ENCODE measurements around the gene ANTKMT. TPM values are rescaled to one million over a fixed set of nuclear protein-coding genes. Genes with fewer than 3 reads are reported as not detected.

The ANTKMT gene
- total and polyA plus RNA-seq, 7 donors, result 18.6 to 53.1 (median 35.5) TPM

DNA sequence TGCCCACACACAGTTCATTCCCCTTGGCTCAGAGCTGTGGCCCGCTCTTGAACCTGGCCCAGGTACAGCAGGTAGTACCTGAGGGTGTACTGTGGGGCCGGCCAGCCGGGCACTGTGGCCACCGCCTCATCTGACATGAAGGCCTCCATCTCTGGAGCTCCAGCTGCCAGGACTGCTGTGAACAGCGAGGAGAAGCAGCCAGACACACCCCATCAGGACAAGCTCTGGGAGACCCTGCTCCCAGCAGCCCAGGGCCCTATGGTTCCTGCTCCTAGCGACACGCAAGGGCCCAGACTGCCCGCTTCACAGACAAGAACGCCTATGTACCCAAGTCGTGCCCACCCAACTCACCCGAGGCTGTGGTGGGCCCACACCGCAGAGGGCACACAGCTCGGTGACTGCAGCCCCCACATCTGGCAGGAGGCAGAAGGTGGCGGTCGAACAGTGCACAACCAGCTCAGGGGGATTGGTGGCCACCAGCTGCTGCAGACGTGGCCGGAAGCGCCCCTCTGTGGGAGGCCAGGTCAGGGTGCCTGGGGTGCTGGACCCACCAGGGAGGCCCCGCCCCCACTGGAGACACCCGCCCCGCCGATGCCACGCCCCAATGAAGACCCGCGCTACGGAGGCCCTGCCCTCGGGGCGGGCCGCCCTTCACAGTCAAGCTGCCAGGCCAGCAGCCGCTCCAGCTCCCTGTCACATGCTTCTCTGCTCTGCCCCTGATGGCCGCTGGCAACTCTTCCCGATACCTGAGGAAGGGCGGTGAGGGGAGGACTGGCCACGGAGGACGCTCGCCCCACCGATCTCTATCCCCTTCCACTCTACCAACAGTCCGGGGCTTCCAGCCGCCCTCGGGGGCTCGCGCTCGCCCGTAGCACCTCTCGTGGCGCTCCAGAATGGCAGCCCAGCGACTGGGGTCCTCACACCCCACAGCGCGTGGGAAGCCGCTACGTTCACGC, 41.8 kb upstream of the ANTKMT start:
- peak; percentile 90 for DNase-seq
- H3K27ac ChIP-seq, result peak overlapping the region; percentile 94 to 99 (median 96)
- H3K4me3 ChIP-seq, result peak overlapping the region; percentile 17 to 95 (median 86)
- TF ChIP-seq, protein P1, sequence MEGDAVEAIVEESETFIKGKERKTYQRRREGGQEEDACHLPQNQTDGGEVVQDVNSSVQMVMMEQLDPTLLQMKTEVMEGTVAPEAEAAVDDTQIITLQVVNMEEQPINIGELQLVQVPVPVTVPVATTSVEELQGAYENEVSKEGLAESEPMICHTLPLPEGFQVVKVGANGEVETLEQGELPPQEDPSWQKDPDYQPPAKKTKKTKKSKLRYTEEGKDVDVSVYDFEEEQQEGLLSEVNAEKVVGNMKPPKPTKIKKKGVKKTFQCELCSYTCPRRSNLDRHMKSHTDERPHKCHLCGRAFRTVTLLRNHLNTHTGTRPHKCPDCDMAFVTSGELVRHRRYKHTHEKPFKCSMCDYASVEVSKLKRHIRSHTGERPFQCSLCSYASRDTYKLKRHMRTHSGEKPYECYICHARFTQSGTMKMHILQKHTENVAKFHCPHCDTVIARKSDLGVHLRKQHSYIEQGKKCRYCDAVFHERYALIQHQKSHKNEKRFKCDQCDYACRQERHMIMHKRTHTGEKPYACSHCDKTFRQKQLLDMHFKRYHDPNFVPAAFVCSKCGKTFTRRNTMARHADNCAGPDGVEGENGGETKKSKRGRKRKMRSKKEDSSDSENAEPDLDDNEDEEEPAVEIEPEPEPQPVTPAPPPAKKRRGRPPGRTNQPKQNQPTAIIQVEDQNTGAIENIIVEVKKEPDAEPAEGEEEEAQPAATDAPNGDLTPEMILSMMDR (IDR thresholded peaks at IDR 0.05), result no peak
- no peak for TF ChIP-seq POLR2AphosphoS5 (IDR thresholded peaks at IDR 0.05)
- TF ChIP-seq POLR2A (IDR thresholded peaks at IDR 0.05), result no peak
- no peak for TF ChIP-seq EP300 (IDR thresholded peaks at IDR 0.05)
- H3K27me3 ChIP-seq, result no peaks in the 10 kb centered on the region
- peaks cover 14 to 19% (median 17%) of the 10 kb centered on the region in 4 donors for H3K36me3 ChIP-seq
- 25 to 27% methylated on average over 51 to 52 of the region's 52 CpGs for WGBS, 2 donors
- peaks cover 0 to 64% (median 55%) of the 10 kb centered on the region in 4 donors for H3K4me1 ChIP-seq
- intact Hi-C loops (cut with DNase I), result no loop called here
- H3K9me3 ChIP-seq, result no peaks in the 10 kb centered on the region

DNA sequence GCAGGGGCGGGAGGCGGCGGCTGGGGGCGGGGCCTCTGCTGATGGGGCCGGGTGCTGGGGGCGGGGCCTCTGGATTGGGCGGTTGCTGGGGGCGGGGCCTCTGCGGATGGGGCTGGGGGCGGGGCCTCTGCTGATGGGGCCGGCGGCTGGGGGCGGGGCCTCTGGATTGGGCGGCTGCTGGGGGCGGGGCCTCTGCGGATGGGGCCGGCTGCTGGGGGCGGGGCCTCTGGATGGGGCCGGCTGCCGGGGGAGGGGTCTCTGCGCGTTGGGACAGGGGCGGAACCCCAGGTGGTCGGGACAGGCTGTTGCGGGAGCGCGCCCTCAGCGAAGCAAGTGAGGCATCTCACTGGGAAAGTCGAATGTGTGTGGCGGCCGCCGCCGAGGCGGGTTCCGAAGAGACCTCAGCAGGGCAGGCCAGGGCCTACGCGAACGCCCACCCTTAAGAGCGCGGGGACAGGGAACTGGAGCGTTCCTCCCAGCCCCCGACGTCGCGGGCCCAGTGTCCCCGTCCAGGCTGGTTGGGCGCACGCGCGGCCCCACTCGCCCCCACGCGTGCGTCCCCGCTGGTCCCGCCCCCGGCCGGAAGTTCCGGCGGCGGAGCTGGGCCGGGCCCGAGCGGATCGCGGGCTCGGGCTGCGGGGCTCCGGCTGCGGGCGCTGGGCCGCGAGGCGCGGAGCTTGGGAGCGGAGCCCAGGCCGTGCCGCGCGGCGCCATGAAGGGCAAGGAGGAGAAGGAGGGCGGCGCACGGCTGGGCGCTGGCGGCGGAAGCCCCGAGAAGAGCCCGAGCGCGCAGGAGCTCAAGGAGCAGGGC, 40.9 kb upstream of the ANTKMT start, which contains the start of gene STUB1:
Gene STUB1, plus strand, starts transcription at position 597 of the 811 bp plus-strand sequence. Its CDS starts 116 bp downstream, at position 713.
- 1 to 2% methylated on average over 91 of the region's 91 CpGs for WGBS, 2 donors
- Histone ChIP-seq H3K4me1 (peaks cover 0 to 66% (median 56%) of the 10 kb centered on the region in 4 donors), H3K27ac (peak within 1 kb of the TSS; percentile 94 to 99 (median 96)), H3K4me3 (peak within 1 kb of the TSS; percentile 72 to 95 (median 86)), H3K9me3 (no peaks in the 10 kb centered on the region), H3K27me3 (no peaks in the 10 kb centered on the region), H3K36me3 (peaks cover 14 to 19% (median 17%) of the 10 kb centered on the region in 4 donors)
- TF ChIP-seq, protein P1 (IDR thresholded peaks at IDR 0.05), result no peak
- TF ChIP-seq POLR2AphosphoS5 (IDR thresholded peaks at IDR 0.05) (peak in 3 of 4 donors; percentile 19 to 70 (median 68)), EP300 (IDR thresholded peaks at IDR 0.05) (no peak), POLR2A (IDR thresholded peaks at IDR 0.05) (no peak)
- peak; percentile 95 for DNase-seq
- intact Hi-C loops (cut with DNase I), result loop anchor here (1.0 to 10.0 kb wide), 2 partner anchors 91 to 1095 kb away; partner anchors contain the start of genes EME2, MRPS34 and NME3

DNA sequence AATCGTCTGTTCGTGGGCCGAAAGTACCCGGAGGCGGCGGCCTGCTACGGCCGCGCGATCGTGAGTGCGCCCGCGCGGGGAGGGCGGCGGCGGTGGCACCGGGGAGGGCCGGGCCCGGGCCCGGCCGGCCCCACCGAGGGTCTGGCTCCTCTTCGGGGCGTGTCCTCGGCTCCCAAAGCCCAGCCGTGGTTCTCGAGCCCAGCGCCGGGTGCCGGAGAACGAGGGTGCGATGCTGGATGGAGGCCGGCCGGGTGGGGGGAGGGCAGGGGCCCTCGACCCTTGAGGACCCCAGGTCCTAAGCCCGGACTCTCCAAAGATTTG, 40.4 kb upstream of the ANTKMT start:
- Histone ChIP-seq H3K4me1 (peaks cover 0 to 66% (median 57%) of the 10 kb centered on the region in 4 donors), H3K36me3 (peaks cover 14 to 22% (median 17%) of the 10 kb centered on the region in 4 donors), H3K27ac (peak overlapping the region; percentile 94 to 99 (median 96)), H3K4me3 (peak overlapping the region; percentile 72 to 95 (median 86)), H3K27me3 (no peaks in the 10 kb centered on the region), H3K9me3 (no peaks in the 10 kb centered on the region)
- DNase-seq, result no peak
- WGBS, 2 donors, result 0 to 1% methylated on average over 38 of the region's 38 CpGs
- TF ChIP-seq EP300 (IDR thresholded peaks at IDR 0.05) (no peak), POLR2A (IDR thresholded peaks at IDR 0.05) (no peak), POLR2AphosphoS5 (IDR thresholded peaks at IDR 0.05) (no peak)
- TF ChIP-seq, protein P1 (IDR thresholded peaks at IDR 0.05), result no peak
- intact Hi-C loops (cut with DNase I), result loop anchor here (1.0 to 10.0 kb wide), 2 partner anchors 91 to 1094 kb away; partner anchors contain the start of genes EME2, MRPS34 and NME3

DNA sequence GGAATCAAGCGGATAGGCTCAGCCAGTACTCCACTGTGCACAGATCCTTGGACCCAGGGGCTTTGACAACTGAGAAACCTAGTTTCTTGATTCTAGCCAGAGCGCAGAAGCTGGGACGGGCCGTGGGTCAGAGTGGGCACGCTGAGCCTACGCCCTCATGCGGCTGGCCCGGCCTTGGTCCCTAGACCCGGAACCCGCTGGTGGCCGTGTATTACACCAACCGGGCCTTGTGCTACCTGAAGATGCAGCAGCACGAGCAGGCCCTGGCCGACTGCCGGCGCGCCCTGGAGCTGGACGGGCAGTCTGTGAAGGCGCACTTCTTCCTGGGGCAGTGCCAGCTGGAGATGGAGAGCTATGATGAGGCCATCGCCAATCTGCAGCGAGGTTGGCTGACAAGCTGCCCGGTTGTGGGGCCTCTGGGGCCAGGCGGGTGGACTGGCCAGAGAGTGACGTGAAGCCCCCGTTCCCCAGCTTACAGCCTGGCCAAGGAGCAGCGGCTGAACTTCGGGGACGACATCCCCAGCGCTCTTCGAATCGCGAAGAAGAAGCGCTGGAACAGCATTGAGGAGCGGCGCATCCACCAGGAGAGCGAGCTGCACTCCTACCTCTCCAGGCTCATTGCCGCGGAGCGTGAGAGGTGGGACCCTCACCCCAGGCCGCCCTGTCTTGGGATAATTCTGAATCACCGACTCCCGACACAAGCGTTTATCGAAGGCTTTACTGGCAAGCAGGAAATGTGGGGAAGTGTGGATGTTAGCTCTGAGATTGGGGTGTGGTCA, 39.8 kb upstream of the ANTKMT start:
- intact Hi-C loops (cut with DNase I), result loop anchor here (1.0 to 10.0 kb wide), 2 partner anchors 92 to 1094 kb away; partner anchors contain the start of genes EME2, MRPS34 and NME3
- Histone ChIP-seq H3K27me3 (no peaks in the 10 kb centered on the region), H3K9me3 (no peaks in the 10 kb centered on the region), H3K36me3 (peaks cover 14 to 23% (median 17%) of the 10 kb centered on the region in 4 donors), H3K4me1 (peaks cover 0 to 66% (median 59%) of the 10 kb centered on the region in 4 donors), H3K27ac (peak overlapping the region; percentile 94 to 99 (median 96)), H3K4me3 (peak overlapping the region; percentile 72 to 95 (median 86))
- TF ChIP-seq EP300 (IDR thresholded peaks at IDR 0.05) (no peak), POLR2A (IDR thresholded peaks at IDR 0.05) (no peak), POLR2AphosphoS5 (IDR thresholded peaks at IDR 0.05) (no peak)
- TF ChIP-seq, protein P1 (IDR thresholded peaks at IDR 0.05), result no peak
- no peak for DNase-seq
- 42 to 50% methylated on average over 44 of the region's 44 CpGs for WGBS, 2 donors

Data from sigmoid colon (tissue), 7 donors.